ENCODE measurements around the gene VSTM2L.

The VSTM2L gene

DNA sequence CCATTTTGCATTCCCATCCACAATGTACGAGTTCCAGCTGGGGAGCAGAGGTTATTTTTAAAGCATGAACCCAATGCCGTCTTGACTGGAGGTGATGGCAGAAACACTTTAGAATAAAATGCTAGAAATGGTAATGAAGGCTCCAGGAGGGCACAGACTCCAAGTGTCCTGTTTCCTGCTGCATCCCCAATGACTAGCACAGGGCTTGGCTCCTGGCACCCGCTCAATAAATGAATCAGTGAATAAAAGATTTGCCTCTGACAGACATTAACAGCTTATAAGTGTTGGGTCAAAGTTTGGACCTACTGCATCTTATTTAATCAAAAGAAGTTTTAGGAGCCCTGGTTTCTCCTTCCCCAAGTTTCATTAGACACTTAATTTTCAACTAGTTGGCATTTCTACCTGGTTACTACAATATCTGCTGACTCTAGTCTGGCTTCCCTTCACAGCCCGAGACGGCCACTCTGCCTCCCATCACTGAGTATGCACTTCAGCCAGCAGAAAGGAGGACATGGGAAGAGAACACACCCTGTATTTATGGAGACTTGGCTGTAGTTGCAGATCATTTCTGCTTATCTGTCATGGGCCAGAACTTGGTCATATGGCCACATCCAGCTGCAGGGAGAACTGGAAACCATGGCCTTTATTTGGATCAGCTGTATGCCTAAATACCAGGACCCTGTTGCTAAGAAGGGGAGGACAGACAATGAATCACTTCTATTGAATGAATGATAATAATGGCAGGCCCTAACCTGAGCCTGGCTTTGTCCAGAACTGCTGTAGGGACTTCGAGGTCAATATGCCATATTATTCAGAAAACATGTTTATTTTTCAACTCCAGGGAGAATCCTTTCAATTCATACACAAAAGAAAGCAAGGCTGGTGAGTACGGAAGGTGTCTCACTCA, 67.3 kb downstream of the VSTM2L start:
- no peak for DNase-seq (ENCODE audit: low spot score)

GRCh38 chr20:37970856-37971245, 67.9 kb downstream of the VSTM2L start:
- no peak for DNase-seq (ENCODE audit: low spot score)

- DNase-seq (ENCODE audit: low spot score): no peak
These were observed 68.7 kb downstream of the VSTM2L start for GRCh38 chr20:37971561-37972127.

GRCh38 chr20:37972256-37973058, 69.5 kb downstream of the VSTM2L start:
- no peak for DNase-seq (ENCODE audit: low spot score)

- DNase-seq (ENCODE audit: low spot score): no peak
These were observed 70.4 kb downstream of the VSTM2L start for GRCh38 chr20:37973059-37973910.

GRCh38 chr20:37976887-37977286, 74.0 kb downstream of the VSTM2L start:
- DNase-seq (ENCODE audit: low spot score): no peak

DNA sequence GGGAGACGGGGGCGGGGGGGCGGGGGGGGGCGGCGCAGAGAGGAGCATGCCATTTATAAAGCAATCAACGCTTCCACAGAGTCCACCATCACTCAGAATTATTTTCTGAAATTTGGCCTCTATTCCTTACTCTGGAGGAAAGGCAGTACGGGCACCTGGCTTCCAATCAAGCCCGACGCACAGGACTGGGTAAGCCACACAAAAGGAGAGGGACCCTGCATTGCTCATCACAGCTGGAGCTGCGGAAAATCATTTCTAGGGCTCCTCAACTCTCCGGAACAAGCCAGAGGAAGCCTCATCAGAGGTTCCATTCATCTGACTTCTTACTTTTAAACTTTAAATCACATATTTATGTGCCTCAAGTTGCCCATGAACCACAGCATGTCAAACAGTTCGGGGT, 74.4 kb downstream of the VSTM2L start:
- no peak for DNase-seq (ENCODE audit: low spot score)

DNA sequence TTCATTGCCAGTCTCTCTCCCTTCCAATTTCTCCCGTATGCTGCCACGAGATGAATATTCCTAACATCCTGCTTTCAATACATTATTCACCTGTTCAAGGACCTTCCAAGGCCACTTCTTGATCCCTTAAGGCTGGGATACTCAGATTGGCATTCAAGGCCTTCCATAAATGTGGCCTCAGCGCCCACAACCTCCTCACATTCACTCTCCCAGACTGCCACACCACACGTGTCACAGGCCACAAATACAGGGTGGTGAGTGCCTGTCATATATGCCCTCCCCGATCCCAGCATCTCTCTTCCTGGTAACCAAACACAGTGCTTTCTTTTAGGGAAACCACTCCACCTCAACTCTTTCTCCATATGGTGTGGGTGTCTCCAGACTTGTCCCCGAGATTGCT, 74.9 kb downstream of the VSTM2L start:
- DNase-seq (ENCODE audit: low spot score): no peak

DNA sequence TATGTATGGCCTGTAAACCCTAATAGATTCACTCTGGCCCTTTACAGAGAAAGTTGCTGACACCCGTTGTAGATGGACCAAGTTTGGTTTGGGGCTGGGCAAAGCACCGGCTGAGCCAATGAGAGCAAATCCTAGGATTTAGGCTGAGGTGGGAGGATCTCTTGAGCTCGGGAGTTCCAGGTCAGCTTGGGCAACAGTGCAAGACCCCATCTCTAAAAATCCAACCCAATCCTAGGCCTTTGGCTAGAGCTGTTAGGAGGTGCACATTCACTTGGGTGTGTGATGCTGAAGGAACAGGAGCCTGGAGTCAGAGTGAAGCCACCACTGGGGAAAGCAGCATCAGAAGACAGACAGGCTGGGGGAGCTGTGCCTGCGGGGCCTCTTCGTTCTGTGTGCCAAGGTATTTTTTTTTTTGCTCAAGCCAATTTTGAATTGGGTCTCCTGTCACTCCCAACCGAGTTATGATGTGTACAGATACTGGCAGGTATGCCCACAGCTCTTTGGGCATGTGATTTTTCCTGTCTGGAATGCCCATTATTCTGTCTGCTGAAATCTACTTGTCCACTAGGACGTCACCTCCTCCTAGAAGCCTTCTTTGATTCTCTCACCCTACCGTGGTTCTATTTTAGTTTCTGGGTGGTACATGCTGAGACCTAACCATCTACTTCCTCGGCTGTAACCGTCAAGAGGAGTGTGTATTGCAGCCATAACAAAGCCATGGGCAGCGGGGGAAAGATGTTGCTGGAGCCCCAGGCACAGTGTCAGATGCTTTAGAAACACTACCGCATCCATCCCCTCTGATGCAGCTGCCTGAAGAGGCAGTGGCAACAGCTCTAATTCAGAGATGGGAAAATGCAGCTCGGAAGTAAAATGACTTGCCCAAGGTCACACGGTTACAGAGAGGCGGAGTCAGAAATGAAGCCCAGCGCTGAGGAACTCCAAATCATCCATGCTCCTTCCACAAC, 76.4 kb downstream of the VSTM2L start:
- DNase-seq (ENCODE audit: low spot score): no peak

DNA sequence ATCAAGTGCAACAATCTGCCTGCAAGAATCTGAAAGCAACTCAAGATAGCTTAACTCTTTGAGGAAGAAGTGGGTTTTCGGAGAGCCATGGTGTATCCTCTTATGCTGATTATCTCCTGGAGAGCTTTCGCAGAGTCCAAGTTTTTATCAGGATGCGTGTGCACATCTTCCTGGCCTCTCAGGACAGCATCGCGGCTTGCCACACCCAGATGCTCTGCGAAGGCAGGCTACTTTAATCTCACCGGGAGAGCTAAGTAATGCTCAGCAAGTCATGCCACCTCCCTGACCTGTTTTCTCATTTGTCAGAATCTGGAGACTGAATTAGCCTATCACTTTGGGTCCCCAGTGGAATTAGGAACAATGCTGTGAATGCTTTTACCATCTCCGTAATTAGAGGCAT, 77.5 kb downstream of the VSTM2L start:
- no peak for DNase-seq (ENCODE audit: low spot score)

- no peak for DNase-seq (ENCODE audit: low spot score)
These were observed 77.9 kb downstream of the VSTM2L start for GRCh38 chr20:37980876-37981275.

DNA sequence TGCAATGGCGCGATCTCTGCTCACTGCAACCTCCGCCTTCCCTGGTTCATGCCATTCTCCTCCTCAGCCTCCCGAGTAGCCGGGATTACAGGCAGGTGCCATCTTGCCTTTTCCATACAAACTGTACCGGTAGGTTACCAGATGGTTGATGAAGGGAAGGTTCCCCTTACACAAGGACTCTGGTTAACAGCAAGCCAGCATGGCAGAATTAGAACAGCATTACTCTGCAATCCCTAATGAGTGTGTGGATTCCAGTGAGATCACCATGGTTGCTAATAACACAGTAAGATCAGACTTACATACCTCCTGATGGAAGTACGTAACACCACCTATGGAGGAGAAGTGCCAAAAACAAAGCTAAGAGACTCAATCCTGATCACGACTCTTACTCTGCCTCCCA, 78.6 kb downstream of the VSTM2L start:
- DNase-seq (ENCODE audit: low spot score): no peak

- no peak for DNase-seq (ENCODE audit: low spot score)
These were observed 80.4 kb downstream of the VSTM2L start for GRCh38 chr20:37983286-37983685.

DNA sequence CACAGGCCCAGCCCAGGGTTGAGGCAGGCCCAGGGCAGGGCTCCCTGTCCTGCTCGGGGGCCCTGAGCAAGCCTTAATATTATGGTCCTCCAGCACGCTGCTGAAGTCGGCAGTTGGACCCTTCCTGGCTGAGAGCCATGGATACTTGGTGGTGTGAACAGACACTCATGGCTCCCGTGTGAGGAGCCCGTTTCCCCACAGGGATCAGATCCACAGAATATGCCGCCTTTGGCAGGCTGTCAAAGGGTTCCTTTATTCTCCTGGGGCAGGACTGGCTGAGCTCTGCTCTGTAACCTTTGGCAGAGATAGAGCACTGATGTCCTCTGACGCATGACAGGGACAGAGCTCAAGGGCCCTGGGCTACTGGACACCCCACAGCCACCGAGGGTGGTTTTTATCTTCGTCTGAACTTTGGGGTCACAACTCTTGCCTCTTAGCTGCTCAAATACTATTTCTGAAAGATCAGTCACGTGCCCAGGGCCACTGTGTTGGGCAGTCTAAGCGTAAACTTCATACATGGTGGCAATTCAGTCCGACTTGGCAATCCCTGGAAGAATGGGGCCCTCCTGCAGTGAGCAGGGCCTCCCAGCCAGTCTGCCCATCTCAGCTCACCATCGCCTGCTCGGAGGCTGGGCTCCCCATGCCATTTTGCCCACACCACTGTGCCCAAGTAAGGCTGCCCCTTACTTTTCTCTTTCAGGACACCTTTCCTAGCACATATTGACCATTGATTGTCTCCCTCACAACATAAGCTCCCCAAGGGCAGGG, 81.3 kb downstream of the VSTM2L start:
- DNase-seq (ENCODE audit: low spot score): no peak

GRCh38 chr20:37986044-37986858, 83.3 kb downstream of the VSTM2L start:
- peak; percentile 76 for DNase-seq (ENCODE audit: low spot score)

GRCh38 chr20:37986873-37987601, 84.1 kb downstream of the VSTM2L start:
- no peak for DNase-seq (ENCODE audit: low spot score)

GRCh38 chr20:37987602-37988290, 84.8 kb downstream of the VSTM2L start:
- no peak for DNase-seq (ENCODE audit: low spot score)

Measured in putamen (tissue), 1 donor.